ENCODE data around the gene NPM1.

The NPM1 gene

DNA sequence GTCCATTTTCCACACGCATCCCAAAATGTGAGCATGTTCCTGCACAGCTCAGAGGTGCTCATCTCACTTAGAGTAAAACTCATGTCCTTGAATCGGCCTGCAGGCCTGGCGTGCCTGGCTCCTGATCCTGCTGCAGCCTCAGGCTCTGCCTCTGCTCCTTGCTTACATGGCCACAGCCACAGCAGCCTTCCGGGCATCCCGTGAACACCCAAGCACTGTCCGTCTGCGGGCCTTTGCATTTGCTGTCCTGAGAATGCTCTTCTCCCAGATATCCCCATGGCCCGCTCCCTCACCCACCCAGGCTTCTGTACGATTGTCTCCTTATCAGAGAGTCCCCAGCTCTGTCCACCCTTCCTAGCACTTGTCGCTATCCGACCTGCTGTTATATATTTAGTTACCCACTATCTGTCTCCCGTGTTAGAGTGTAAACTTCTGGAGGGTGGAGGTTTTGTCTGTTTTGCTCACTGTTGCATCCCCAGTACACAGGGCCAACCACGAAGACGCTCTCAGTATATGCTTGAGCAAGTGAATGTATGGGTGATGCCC is 53.7 kb downstream of the NPM1 start (continued):
- TF ChIP-seq ZFP30 (CRISPR knock-in tag; IDR thresholded peaks at IDR 0.05) = no peak

DNA sequence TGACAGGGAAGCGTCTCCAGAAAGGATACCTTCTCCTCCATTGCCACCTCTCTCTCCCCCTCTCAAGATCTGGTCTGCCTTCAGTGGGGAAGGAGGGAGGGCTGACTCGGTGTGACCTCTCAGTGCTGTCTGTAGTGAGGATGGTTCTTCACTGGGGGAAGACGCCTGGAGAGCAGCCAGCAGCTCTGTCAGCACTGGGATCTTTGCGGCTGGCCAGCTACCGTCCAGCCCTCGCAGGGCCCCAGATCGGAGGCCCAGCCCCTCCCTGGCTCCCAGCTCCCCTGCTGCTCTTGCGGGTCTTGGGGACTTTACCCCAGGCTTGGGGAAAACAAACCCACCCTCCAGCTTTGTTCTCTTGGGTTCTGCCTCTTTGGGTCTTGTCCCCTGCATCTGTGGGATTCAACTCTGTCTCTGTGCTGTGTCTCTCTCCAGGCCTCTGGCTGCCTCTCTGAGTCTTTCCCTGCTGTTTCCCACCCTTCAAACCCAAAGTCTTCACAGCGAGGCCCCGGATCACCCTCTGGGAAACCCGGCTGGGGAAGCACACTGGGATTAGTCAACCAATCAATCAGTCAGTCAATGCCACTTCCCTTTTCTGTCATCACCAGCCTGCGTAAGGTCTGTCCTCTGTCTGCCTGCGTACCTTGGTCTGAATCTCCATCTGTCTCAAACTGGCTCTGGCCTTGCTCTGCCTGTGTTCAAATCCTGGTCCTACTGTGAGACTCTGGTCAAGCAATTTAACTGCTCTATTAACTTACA is 54.8 kb downstream of the NPM1 start:
- TF ChIP-seq, protein P1, sequence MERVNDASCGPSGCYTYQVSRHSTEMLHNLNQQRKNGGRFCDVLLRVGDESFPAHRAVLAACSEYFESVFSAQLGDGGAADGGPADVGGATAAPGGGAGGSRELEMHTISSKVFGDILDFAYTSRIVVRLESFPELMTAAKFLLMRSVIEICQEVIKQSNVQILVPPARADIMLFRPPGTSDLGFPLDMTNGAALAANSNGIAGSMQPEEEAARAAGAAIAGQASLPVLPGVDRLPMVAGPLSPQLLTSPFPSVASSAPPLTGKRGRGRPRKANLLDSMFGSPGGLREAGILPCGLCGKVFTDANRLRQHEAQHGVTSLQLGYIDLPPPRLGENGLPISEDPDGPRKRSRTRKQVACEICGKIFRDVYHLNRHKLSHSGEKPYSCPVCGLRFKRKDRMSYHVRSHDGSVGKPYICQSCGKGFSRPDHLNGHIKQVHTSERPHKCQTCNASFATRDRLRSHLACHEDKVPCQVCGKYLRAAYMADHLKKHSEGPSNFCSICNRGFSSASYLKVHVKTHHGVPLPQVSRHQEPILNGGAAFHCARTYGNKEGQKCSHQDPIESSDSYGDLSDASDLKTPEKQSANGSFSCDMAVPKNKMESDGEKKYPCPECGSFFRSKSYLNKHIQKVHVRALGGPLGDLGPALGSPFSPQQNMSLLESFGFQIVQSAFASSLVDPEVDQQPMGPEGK (CRISPR knock-in tag; IDR thresholded peaks at IDR 0.05; ENCODE audit: borderline replicate concordance) = no peak
- no peak for TF ChIP-seq ARNTL (CRISPR knock-in tag; IDR thresholded peaks at IDR 0.05; ENCODE audit: borderline replicate concordance, low read depth)
- peak; percentile 46 for ATAC-seq

DNA sequence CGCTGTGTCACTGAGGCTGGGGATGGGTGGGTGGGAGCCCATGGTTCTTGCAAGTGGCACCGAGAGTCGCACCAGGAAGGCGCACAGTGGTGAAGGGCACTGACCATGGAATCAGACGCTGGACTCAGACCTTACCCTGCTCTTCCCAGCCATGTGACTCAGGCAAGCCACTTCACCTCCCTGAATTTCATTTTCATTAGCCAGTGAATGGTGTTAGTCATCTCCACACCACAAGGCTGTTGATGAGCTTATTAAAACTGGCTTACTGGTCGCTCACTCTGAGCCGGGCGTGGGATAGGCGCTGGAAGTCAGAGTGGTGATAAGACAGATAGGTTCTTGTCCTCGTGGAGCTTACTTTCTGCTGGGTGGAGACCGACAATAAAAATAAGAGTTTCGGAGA is 56.9 kb downstream of the NPM1 start:
- TF ChIP-seq TSHZ2 (CRISPR knock-in tag; IDR thresholded peaks at IDR 0.05) (no peak), ZFP30 (CRISPR knock-in tag; IDR thresholded peaks at IDR 0.05) (no peak), SNAI2 (CRISPR knock-in tag; IDR thresholded peaks at IDR 0.05) (no peak), BACH2 (CRISPR knock-in tag; IDR thresholded peaks at IDR 0.05; ENCODE audit: borderline replicate concordance) (no peak), CSDC2 (CRISPR knock-in tag; IDR thresholded peaks at IDR 0.05) (no peak), ISL1 (CRISPR knock-in tag; IDR thresholded peaks at IDR 0.05) (no peak)
- ATAC-seq = no peak

DNA sequence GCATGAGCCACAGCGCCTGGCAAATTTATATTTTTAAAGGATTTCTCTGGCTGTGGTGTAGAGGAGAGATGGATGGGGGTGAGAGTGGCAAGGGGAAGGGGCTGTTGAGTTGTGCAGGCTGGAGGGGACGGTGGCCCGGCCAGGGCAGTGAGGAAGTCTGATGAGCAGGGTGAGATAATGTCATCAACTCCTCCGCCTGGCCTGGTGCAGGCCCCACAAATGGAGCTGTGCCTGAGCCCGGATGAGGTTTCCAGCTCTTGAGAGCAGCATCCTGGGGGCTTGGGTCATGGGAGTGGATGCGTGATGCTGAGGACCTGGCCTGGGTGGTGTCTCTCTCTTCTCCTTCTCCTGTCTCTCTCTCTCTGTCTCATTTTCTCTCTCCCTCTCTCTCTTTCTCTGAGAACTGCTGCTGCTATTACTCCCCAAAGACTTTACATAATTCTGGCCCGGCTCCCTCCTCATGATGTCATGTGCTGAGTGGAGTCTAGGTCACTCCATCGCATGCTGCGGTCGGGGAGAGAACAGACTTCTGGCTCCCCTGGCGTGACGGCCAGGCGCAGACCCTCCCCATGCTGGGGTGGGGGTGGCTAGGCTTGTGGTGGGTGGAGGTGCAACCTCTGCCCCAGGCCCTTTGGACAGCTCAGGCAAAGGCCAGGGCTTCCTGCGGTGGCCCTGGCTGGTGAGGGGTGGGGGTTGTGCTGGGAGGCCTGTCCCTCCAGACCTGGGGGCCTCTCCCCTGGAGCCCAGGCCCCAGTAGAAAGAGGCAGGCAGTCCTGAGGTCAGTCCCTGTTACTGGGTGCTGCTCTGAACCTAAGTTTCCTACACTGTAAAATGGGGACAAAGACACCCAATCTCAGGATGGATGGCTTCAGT is 58.2 kb downstream of the NPM1 start:
- ATAC-seq = no peak
- TF ChIP-seq ARNTL (CRISPR knock-in tag; IDR thresholded peaks at IDR 0.05; ENCODE audit: borderline replicate concordance, low read depth) (no peak), ZNF8 (CRISPR knock-in tag; IDR thresholded peaks at IDR 0.05) (no peak), TCF4 (CRISPR knock-in tag; IDR thresholded peaks at IDR 0.05; ENCODE audit: borderline replicate concordance) (no peak), TSHZ2 (CRISPR knock-in tag; IDR thresholded peaks at IDR 0.05) (no peak), ZC3H10 (CRISPR knock-in tag; IDR thresholded peaks at IDR 0.05) (no peak), ZNF70 (CRISPR knock-in tag; IDR thresholded peaks at IDR 0.05) (no peak), ZNF565 (CRISPR knock-in tag; conservative IDR thresholded peaks at IDR 0.05; ENCODE audit: low read depth) (no peak)

DNA sequence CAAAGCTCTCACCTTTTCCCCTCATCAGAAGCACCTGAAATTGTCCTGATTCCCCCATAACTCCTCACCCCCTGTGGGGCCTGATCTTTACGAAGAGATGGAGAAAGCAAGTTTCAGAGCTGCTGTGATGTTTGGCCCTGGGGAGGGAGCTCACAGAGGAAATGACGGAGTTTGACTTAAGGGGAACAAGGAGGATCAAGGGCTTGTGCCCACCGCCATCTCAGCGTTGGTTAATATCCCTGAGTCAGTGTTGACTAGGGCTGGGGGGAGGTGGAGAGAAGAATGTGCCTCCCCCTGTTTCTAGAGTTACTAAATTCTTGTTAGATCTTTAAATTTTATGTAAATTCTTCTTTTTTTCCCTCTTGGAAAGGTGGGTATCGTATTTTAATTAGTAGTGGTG is 59.6 kb downstream of the NPM1 start:
- no peak for ATAC-seq
- TF ChIP-seq ZFP3 (CRISPR knock-in tag; IDR thresholded peaks at IDR 0.05) = no peak
- no peak for TF ChIP-seq BACH2 (CRISPR knock-in tag; IDR thresholded peaks at IDR 0.05; ENCODE audit: borderline replicate concordance)
- no peak for TF ChIP-seq ESRRG (CRISPR knock-in tag; IDR thresholded peaks at IDR 0.05)
- TF ChIP-seq ZC3H10 (CRISPR knock-in tag; IDR thresholded peaks at IDR 0.05) = no peak
- no peak for TF ChIP-seq TOX (CRISPR knock-in tag; IDR thresholded peaks at IDR 0.05; ENCODE audit: borderline replicate concordance)
- no peak for TF ChIP-seq OSR1 (CRISPR knock-in tag; IDR thresholded peaks at IDR 0.05)
- TF ChIP-seq TSHZ2 (CRISPR knock-in tag; IDR thresholded peaks at IDR 0.05) = no peak
- TF ChIP-seq RARB (CRISPR knock-in tag; IDR thresholded peaks at IDR 0.05) = no peak
- no peak for TF ChIP-seq ISL1 (CRISPR knock-in tag; IDR thresholded peaks at IDR 0.05)
- TF ChIP-seq ARNTL (CRISPR knock-in tag; IDR thresholded peaks at IDR 0.05; ENCODE audit: borderline replicate concordance, low read depth) = no peak
- no peak for TF ChIP-seq ZNF565 (CRISPR knock-in tag; conservative IDR thresholded peaks at IDR 0.05; ENCODE audit: low read depth)
- TF ChIP-seq POU6F1 (CRISPR knock-in tag; IDR thresholded peaks at IDR 0.05; ENCODE audit: borderline replicate concordance, low read depth) = no peak

Data from SK-N-SH treated with all-trans-retinoic acid at 6 μM for 48 hours (cell line).